Fibroblast of lung (primary cell): Measurements from ENCODE around the gene ZPLD1.

ENCODE experiments used
- CTCF ChIP-seq, 2 donors: IDR thresholded peaks in 1 of 2; conservative IDR thresholded peaks in 1 of 2; 1 replicate in 1 of 2; 2 replicates in 1 of 2; pipeline ENCODE4 v1.5.1; 2011 to 2012; ENCODE audit warnings: low read length in 2 of 2, control low read depth in 1 of 2, inconsistent platforms in 1 of 2, low read depth in 1 of 2, mild to moderate bottlenecking in 1 of 2
- EZH2 ChIP-seq: IDR thresholded peaks from 2 replicates; pipeline ENCODE4 v1.5.1; 2012; ENCODE audit warnings: low read length, control low read depth, mild to moderate bottlenecking; ENCODE audit errors: missing control alignments

- no peak for TF ChIP-seq CTCF (conservative IDR thresholded peaks at IDR 0.05 in 1 of 2, IDR thresholded peaks at IDR 0.05 in 1 of 2; ENCODE audit: low read depth in 1 of 2, low read length in 2 of 2)
- no peak for TF ChIP-seq EZH2
Observed at GRCh38 chr3:102400142-102400541, 34.7 kb upstream of the ZPLD1 start.
